Small intestine (tissue), 7 donors: Measurements from ENCODE around the gene MSRB1. TPM values are rescaled to one million over a fixed set of nuclear protein-coding genes. Genes with fewer than 3 reads are reported as not detected.

Experiments used
- DNase-seq, 2 donors: peaks; one replicate each; pipeline versions ENCODE4 v3.0.0 to v3.0.0-alpha.2; 2013
- FAIRE-seq: peaks from 2 replicates; lab custom pipeline; 2012; peaks lifted over from hg19 to GRCh38; lab: Jason Lieb, UNC
- H3K27ac ChIP-seq, 3 donors: one replicate each; pipeline ENCODE4 v1.5.1; 2013; ENCODE audit warnings: low read length in 2 of 3, mild to moderate bottlenecking in 2 of 3, control low read depth in 1 of 3, inconsistent platforms in 1 of 3, low read depth in 1 of 3, moderate library complexity in 1 of 3
- H3K27me3 ChIP-seq, 3 donors: one replicate each; pipeline ENCODE4 v1.6.1; 2013; ENCODE audit warnings: low read length in 3 of 3, inconsistent platforms in 1 of 3; ENCODE audit not compliant: control insufficient read depth in 3 of 3, insufficient read depth in 3 of 3
- H3K36me3 ChIP-seq, 3 donors: one replicate each; pipeline ENCODE4 v1.6.1; 2013; ENCODE audit warnings: low read length in 3 of 3, inconsistent platforms in 1 of 3, low read depth in 1 of 3, mild to moderate bottlenecking in 1 of 3, moderate library complexity in 1 of 3; ENCODE audit not compliant: control insufficient read depth in 3 of 3, insufficient read depth in 2 of 3
- H3K4me1 ChIP-seq, 3 donors: one replicate each; pipeline ENCODE4 v1.6.1; 2013; ENCODE audit warnings: low read length in 2 of 3, inconsistent platforms in 1 of 3, low read depth in 1 of 3, mild to moderate bottlenecking in 1 of 3, moderate library complexity in 1 of 3; ENCODE audit not compliant: control insufficient read depth in 3 of 3, insufficient read depth in 2 of 3
- H3K4me3 ChIP-seq, 3 donors: one replicate each; pipeline ENCODE4 v1.5.1; 2013; ENCODE audit warnings: low read length in 3 of 3, control low read depth in 1 of 3, inconsistent platforms in 1 of 3, low read depth in 1 of 3, mild to moderate bottlenecking in 1 of 3, moderate library complexity in 1 of 3
- H3K9me3 ChIP-seq, 2 donors: one replicate each; pipeline ENCODE4 v1.6.1; 2013; ENCODE audit warnings: low read depth in 1 of 2, low read length in 1 of 2; ENCODE audit not compliant: control insufficient read depth in 2 of 2, insufficient read depth in 1 of 2
- WGBS, 3 donors: extraction: QIAGEN DNeasy Blood & Tissue Kit; methylation state at CpG; one replicate each; pipeline ENCODE4 v1.1.7; 2013; 5-methylcytosine and 5-hydroxymethylcytosine counted together
- polyA plus RNA-seq, 4 donors: library from polyadenylated mRNA; stranded (reverse) in 3 of 4; unstranded in 1 of 4; fragments of 200-250 nt in 3 of 4; fragments of 120-200 nt in 1 of 4; gene quantifications; one replicate each; pipeline versions ENCODE4 v1.2.1 to v1.2.3, GENCODE V29; 2013
- donor health status: healthy with polysubstance abuse.
- donor health status: control.
- donor health status: control.
- donor health status: Bipolar disorder and iron deficiency.
- donor health status: healthy.

The MSRB1 gene
- polyA plus RNA-seq, 4 donors = 50.6 to 105 (median 62.0) TPM

DNA sequence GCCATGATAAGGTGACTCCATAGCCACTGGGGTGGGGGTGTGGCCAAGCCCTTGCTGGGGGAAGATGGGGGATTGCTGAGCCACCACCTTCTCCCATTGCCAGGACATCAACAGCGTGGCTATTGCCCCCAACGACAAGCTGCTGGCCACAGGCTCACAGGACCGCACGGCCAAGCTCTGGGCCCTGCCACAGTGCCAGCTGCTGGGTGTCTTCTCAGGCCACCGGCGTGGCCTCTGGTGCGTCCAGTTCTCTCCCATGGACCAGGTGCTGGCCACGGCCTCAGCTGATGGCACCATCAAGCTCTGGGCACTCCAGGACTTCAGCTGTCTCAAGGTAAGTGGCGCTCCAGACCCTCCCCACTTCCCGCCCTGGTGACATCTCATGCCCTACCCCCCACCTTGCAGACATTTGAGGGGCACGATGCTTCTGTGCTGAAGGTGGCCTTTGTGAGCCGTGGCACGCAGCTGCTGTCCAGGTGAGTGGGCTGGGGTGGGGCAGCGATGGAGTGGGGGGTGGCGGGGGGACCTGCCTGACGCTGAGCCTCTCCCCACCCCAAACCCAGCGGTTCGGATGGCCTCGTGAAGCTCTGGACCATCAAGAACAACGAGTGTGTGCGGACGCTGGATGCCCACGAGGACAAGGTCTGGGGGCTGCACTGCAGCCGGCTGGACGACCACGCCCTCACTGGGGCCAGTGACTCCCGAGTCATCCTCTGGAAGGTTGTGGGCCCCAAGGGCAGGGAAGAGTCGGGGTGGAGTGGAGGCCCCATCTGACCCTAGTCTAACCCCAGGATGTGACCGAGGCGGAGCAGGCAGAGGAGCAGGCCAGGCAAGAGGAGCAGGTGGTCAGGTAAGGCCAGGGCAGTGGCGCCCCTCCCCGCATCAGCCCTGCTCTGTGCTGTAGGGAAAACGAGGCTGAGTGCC, 34.2 kb upstream of the MSRB1 start:
- Histone ChIP-seq H3K27me3 (peaks cover 0 to 30% (median 5%) of the 10 kb centered on the region in 3 donors), H3K36me3 (peaks cover 0 to 51% (median 7%) of the 10 kb centered on the region in 3 donors), H3K4me3 (no peak overlapping the region), H3K9me3 (no peaks in the 10 kb centered on the region), H3K27ac (no peak overlapping the region), H3K4me1 (peaks cover 2 to 47% (median 5%) of the 10 kb centered on the region in 3 donors)
- FAIRE-seq = no peak
- 90 to 93% (median 91%) methylated on average over 31 to 33 of the region's 33 CpGs for WGBS, 3 donors
- no peak for DNase-seq

DNA sequence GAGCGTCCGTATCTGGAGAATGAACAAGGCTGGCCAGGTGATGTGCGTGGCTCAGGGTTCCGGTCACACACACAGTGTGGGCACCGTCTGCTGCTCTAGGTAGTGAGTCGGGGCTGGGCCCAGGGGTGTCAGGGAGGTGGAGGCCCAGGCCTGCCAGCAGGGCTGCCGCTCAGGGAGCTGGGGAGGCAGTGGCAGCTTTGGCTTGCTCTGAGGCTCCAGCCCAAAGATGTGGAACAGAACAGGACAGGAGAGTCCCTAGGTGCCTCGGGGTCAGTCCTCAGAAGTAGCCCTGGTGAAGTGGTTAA, 33.2 kb upstream of the MSRB1 start:
- FAIRE-seq (no peak), DNase-seq (no peak)
- Histone ChIP-seq H3K27ac (no peak overlapping the region), H3K4me3 (no peak overlapping the region), H3K4me1 (peaks cover 2 to 37% (median 5%) of the 10 kb centered on the region in 3 donors), H3K36me3 (peaks cover 0 to 51% (median 7%) of the 10 kb centered on the region in 3 donors), H3K27me3 (peaks cover 0 to 20% (median 5%) of the 10 kb centered on the region in 3 donors), H3K9me3 (no peaks in the 10 kb centered on the region)
- 90 to 96% (median 92%) methylated on average over 8 of the region's 8 CpGs for WGBS, 3 donors

- peaks cover 0 to 14% (median 5%) of the 10 kb centered on the region in 3 donors for H3K27me3 ChIP-seq
- no peak overlapping the region for H3K27ac ChIP-seq
- H3K36me3 ChIP-seq = peaks cover 0 to 51% (median 7%) of the 10 kb centered on the region in 3 donors
- WGBS, 3 donors = 90 to 95% (median 93%) methylated on average over 32 to 33 of the region's 33 CpGs
- no peak overlapping the region for H3K4me3 ChIP-seq
- DNase-seq = no peak
- FAIRE-seq = no peak
- no peaks in the 10 kb centered on the region for H3K9me3 ChIP-seq
- H3K4me1 ChIP-seq = peaks cover 2 to 36% (median 5%) of the 10 kb centered on the region in 3 donors
Measured at GRCh38 chr16:1975432-1976215, 32.6 kb upstream of the MSRB1 start.

GRCh38 chr16:1974157-1975070, 31.4 kb upstream of the MSRB1 start:
- FAIRE-seq (no peak), DNase-seq (no peak)
- 94 to 95% (median 94%) methylated on average over 37 to 42 of the region's 42 CpGs for WGBS, 3 donors
- no peak overlapping the region for H3K4me3 ChIP-seq
- no peaks in the 10 kb centered on the region for H3K9me3 ChIP-seq
- H3K4me1 ChIP-seq = peaks cover 0 to 24% (median 5%) of the 10 kb centered on the region in 3 donors
- peaks cover 0 to 51% (median 7%) of the 10 kb centered on the region in 3 donors for H3K36me3 ChIP-seq
- H3K27ac ChIP-seq = no peak overlapping the region
- H3K27me3 ChIP-seq = peaks cover 0 to 2% (median 0%) of the 10 kb centered on the region in 3 donors

DNA sequence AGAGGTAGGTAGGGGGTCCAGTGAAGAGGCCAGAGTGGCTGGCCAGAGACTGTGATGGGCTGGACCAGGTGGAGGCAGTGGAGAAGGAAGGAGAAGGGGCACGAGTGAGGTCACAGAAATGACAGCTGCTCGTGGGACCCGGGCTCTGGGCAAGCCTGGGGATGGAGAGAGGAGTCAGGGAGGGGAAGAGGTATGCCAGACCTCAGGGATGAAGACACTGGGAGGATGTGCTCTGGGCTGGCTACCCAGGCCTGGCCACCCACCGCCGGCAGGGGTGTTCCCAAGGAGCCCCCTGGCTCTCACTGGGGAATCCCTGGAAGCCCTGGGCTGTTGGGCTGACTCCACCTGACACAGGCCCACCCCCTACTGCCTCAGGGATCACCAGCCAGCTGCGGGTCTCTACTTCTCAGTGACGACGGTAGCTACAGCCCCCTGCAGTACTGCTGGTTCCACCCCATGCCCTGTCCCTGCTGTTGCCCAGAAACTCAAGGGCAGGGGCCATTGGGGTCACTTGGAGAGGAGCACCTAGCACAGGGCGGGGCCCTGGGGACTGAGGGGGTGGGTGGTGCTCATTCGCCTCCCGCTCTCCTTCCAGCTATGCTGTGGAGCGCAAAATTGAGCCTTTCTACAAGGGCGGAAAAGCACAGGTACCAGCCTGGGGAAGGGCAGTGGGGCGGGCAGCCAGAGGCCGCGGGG, 30.6 kb upstream of the MSRB1 start:
- no peak for DNase-seq
- Histone ChIP-seq H3K27me3 (no peaks in the 10 kb centered on the region), H3K36me3 (peaks cover 0 to 49% (median 7%) of the 10 kb centered on the region in 3 donors), H3K27ac (no peak overlapping the region), H3K4me3 (no peak overlapping the region), H3K9me3 (no peaks in the 10 kb centered on the region), H3K4me1 (peaks cover 0 to 19% (median 5%) of the 10 kb centered on the region in 3 donors)
- 88 to 99% (median 92%) methylated on average over 12 to 16 of the region's 16 CpGs for WGBS, 3 donors
- no peak for FAIRE-seq

DNA sequence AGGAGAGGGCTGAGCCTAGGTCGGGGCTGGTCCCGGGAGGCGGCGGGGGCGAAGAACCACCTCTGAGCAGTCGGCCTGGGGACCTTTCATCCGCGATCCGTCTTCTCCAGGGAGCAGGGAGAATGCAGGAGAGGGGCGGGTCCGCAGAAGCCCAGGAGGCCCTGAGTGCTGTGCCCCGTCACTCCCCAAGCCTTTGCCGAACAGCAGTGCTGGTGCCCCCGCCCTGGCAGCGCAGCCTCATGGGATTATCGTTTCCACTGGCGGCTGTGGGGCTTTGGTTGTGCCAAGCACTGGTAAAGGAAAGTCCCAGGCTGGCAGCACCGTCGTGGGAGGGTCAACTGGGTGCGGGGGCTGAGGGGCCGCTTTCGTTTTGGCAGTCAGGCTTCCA, 29.5 kb upstream of the MSRB1 start:
- H3K4me3 ChIP-seq = peak overlapping the region; percentile 91 to 95 (median 91)
- no peak for FAIRE-seq
- no peaks in the 10 kb centered on the region for H3K9me3 ChIP-seq
- WGBS, 3 donors = 2 to 3% (median 3%) methylated on average over 22 of the region's 22 CpGs
- peaks cover 0 to 38% (median 7%) of the 10 kb centered on the region in 3 donors for H3K36me3 ChIP-seq
- H3K27ac ChIP-seq = peak overlapping the region in 2 of 3 donors; percentile 85 to 94
- peak; percentile 30 to 53 for DNase-seq
- peaks cover 0 to 14% (median 5%) of the 10 kb centered on the region in 3 donors for H3K4me1 ChIP-seq
- no peaks in the 10 kb centered on the region for H3K27me3 ChIP-seq

- Histone ChIP-seq H3K4me3 (peak within 1 kb of the TSS; percentile 91 to 95 (median 91)), H3K4me1 (peaks cover 0 to 14% (median 5%) of the 10 kb centered on the region in 3 donors), H3K36me3 (peaks cover 0 to 32% (median 7%) of the 10 kb centered on the region in 3 donors), H3K9me3 (no peaks in the 10 kb centered on the region), H3K27ac (peak within 1 kb of the TSS; percentile 85 to 98 (median 94)), H3K27me3 (no peaks in the 10 kb centered on the region)
- DNase-seq (peak; percentile 91 to 98), FAIRE-seq (no peak)
- WGBS, 3 donors = 0 to 1% (median 0%) methylated on average over 62 to 78 of the region's 78 CpGs
Measured at GRCh38 chr16:1971796-1972489, 28.9 kb upstream of the MSRB1 start, which contains the start of gene TBL3. TSS of gene TBL3 (plus strand) at chr16:1972053. CDS start at chr16:1972165, 112 bp downstream.
